Measurements from ENCODE around the gene NAP1L4.

Gene NAP1L4

DNA sequence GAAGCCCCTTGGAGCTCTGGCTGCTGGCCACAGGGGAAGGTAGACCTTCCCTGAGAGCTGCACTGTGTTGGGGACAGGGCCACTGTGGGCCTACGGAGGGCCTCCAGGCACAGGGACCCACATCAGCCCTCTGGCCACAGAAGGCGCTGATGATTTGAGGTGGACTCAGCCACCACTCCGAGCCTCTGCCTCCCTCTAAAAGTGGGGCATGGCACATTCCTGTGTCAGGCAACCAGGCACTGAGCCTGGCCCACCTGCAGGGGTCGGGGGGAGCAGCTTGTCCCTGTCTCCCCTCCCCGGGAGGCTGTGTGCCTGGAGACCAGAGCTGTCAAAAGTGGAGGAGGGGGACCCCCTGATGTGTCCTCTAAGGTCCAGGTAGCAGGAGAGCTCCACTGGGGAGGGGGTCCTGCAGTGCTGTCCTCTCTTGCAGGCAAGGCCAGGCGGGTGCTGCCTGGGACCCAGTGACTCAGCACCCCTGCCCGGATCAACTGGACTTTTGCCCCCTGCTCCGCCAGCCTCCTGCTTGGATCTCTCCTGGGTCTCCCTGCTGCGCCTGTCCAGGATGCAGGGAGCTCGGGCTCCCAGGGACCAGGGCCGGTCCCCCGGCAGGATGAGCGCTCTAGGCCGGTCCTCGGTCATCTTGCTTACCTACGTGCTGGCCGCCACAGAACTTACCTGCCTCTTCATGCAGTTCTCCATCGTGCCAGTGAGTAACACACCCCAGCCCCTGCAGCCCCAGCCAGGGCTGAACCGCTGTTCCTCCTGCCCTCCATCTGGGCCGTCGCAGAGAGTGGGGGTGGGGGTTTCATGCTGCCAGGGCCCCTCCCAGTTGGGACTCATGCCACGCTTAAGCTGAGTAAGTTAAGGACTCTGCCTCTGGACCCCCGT is 89.1 kb downstream of the NAP1L4 start:
- no peak for DNase-seq

- DNase-seq = peak; percentile 30
Observed at GRCh38 chr11:2901854-2902783, 90.0 kb downstream of the NAP1L4 start.

DNA sequence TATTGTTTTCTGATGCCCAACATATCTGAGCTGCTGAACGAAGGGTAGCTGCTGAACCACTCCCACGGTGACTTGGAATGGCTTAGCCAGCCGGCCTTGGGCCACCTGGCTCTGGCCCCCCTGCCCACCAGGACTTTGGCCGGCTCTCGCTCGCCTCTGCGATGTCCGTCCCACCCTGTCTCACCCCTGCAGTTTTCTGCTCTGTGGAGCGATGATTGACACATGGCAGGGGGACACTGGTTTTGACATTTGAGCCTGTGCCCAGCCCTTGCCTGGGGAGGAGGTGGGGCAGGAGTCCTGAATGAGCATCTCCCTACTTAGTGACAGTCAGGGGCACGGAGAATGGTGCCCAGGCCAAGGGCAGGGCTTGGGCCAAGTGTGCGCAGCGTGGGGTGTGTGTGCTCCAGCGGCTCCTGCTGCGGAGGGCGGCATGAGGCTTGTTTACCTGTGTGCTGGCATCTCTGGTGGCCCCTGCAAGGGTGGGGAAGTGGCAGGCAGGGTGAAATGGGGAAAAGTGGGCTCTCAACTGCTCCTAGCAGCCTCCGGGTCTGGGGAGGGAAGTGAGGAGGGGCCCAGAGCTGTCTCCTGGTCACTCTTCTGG is 90.8 kb downstream of the NAP1L4 start:
- no peak for DNase-seq

- DNase-seq = no peak
Observed at GRCh38 chr11:2899080-2899783, 92.9 kb downstream of the NAP1L4 start.

GRCh38 chr11:2898366-2899079 is 93.6 kb downstream of the NAP1L4 start:
- DNase-seq = no peak

DNA sequence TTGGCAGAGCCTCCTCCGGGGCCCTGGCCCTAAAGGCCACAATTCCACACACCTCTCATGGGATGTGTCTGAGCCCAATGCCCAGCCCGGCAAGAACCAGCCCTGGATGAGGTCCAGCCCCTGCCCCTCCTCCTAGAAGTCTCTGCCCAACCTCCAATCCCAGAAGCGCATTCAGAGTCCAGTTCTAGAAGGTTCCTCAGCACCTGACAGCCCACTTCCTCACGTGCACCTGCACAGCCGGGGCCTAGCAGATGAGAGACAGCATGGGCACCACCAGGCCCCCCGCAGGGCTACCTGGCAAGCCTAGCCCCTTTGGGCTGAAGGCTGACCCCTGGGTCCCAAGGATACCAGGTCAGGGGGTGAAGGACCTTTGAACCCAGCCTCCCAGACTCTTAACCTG is 95.1 kb downstream of the NAP1L4 start:
- no peak for DNase-seq

GRCh38 chr11:2896047-2896446 is 96.1 kb downstream of the NAP1L4 start:
- no peak for DNase-seq

Data from GOT3 (cell line).